ENCODE data around the gene EML1. TPM values are rescaled to one million over a fixed set of nuclear protein-coding genes. Genes with fewer than 3 reads are reported as not detected.

The EML1 gene
- total RNA-seq, result 29.9 TPM
- long read RNA-seq, full-length matches to known transcripts, result 2 of 33 reads
- long read RNA-seq, partial matches to known transcripts, result 5 of 33 reads
- long read RNA-seq, other reads (novel, unspliced or antisense), result 26 of 33 reads

- DNase-seq (ENCODE audit: low spot score), result peak; percentile 81
- intact Hi-C loops (cut with DNase I), result loop anchor here (2.0 to 5.0 kb wide), 4 partner anchors 55 to 111 kb away; partner anchors contain the start of gene CYP46A1
Measured at GRCh38 chr14:99793213-99794150, at the start of gene EML1. Gene EML1, plus strand, starts transcription at chr14:99793413. Its CDS starts 64 bp downstream, at chr14:99793477.

GRCh38 chr14:99744199-99744872 lies 48.9 kb upstream of the EML1 start:
- intact Hi-C loops (cut with DNase I), result no loop called here
- no peak for DNase-seq (ENCODE audit: low spot score)

GRCh38 chr14:99744873-99745224 lies 48.4 kb upstream of the EML1 start:
- intact Hi-C loops (cut with DNase I), result no loop called here
- DNase-seq (ENCODE audit: low spot score), result no peak

- DNase-seq (ENCODE audit: low spot score), result no peak
- intact Hi-C loops (cut with DNase I), result no loop called here
Measured at GRCh38 chr14:99745307-99745951, 47.8 kb upstream of the EML1 start.

- DNase-seq (ENCODE audit: low spot score), result no peak
- intact Hi-C loops (cut with DNase I), result no loop called here
Measured at GRCh38 chr14:99747167-99747566, 46.0 kb upstream of the EML1 start.

- no peak for DNase-seq (ENCODE audit: low spot score)
- intact Hi-C loops (cut with DNase I), result no loop called here
Measured at GRCh38 chr14:99747582-99748330, 45.5 kb upstream of the EML1 start.

GRCh38 chr14:99748529-99748928 lies 44.7 kb upstream of the EML1 start:
- intact Hi-C loops (cut with DNase I), result no loop called here

GRCh38 chr14:99749142-99749541 lies 44.1 kb upstream of the EML1 start:
- intact Hi-C loops (cut with DNase I), result no loop called here
- DNase-seq (ENCODE audit: low spot score), result no peak

More at GRCh38 chr14:99748529-99748928, 44.7 kb upstream of the EML1 start:
- DNase-seq (ENCODE audit: low spot score), result no peak

- intact Hi-C loops (cut with DNase I), result no loop called here
- no peak for DNase-seq (ENCODE audit: low spot score)
Measured at GRCh38 chr14:99749763-99750715, 43.2 kb upstream of the EML1 start.

- intact Hi-C loops (cut with DNase I), result no loop called here
- no peak for DNase-seq (ENCODE audit: low spot score)
Measured at GRCh38 chr14:99750746-99751450, 42.3 kb upstream of the EML1 start.

GRCh38 chr14:99751539-99752485 lies 41.4 kb upstream of the EML1 start:
- intact Hi-C loops (cut with DNase I), result no loop called here
- no peak for DNase-seq (ENCODE audit: low spot score)

GRCh38 chr14:99752486-99753121 lies 40.6 kb upstream of the EML1 start:
- intact Hi-C loops (cut with DNase I), result no loop called here
- no peak for DNase-seq (ENCODE audit: low spot score)

GRCh38 chr14:99753225-99754140 lies 39.7 kb upstream of the EML1 start:
- intact Hi-C loops (cut with DNase I), result no loop called here
- DNase-seq (ENCODE audit: low spot score), result no peak

- intact Hi-C loops (cut with DNase I), result no loop called here
- DNase-seq (ENCODE audit: low spot score), result peak; percentile 73
Measured at GRCh38 chr14:99754141-99755067, 38.8 kb upstream of the EML1 start.
